Mesodermal cell (in vitro differentiated cells): Measurements from ENCODE around the gene MPRIP.
"Not testable (repeated sequence)": the region's sequence is repeated elsewhere in the genome, so short reads cannot be mapped to it uniquely, and the experiment has no call there.

ENCODE experiments used
- H3K27ac ChIP-seq: 2 replicates; pipeline ENCODE4 v1.7.0; 2013; ENCODE audit warnings: mild to moderate bottlenecking, low read depth, low read length, moderate library complexity; ENCODE audit not compliant: severe bottlenecking
- H3K36me3 ChIP-seq: 2 replicates; pipeline ENCODE4 v1.7.1; 2013; ENCODE audit warnings: mild to moderate bottlenecking, low read length, moderate library complexity; ENCODE audit not compliant: control insufficient read depth, insufficient read depth
- H3K4me1 ChIP-seq: one replicate; pipeline ENCODE4 v1.7.1; 2013; ENCODE audit warnings: mild to moderate bottlenecking, low read length; ENCODE audit not compliant: insufficient read depth, control insufficient read depth, poor library complexity, severe bottlenecking
- H3K4me3 ChIP-seq: 2 replicates; pipeline ENCODE4 v1.7.0; 2013; ENCODE audit warnings: low read length, control low read depth, mild to moderate bottlenecking; ENCODE audit not compliant: insufficient read depth, poor library complexity, severe bottlenecking; ENCODE audit errors: extremely low read depth
- H3K9me3 ChIP-seq: 2 replicates; pipeline ENCODE4 v1.7.1; 2013; ENCODE audit warnings: mild to moderate bottlenecking, low read length, moderate library complexity; ENCODE audit not compliant: control insufficient read depth
- WGBS, 2 experiments: methylation state at CpG; one replicate each; pipeline ENCODE4 v1.1.5; 2013; ENCODE audit warnings: missing lambda C conversion rate in 2 of 2; ENCODE audit not compliant: insufficient coverage in 2 of 2; 5-methylcytosine and 5-hydroxymethylcytosine counted together

Gene MPRIP

DNA sequence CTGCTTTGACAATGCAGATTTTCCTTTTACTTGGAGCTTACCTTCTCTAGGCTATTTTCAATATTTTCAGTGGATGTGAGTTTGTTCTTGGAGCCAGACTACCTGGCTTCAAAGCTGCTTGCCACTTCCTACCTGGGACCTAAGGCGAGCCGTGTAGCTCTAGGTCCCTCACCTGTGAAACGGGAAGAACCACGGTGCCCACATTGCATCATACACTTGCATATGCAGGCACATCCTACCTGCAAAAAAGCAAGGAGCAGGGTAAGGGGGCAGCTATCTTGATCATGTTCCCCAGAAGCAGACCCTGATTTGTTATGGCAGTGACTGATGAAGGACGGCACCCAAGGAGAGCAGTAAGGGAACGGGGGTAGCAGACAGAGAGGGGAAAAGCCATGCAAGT is 27.0 kb upstream of the MPRIP start:
- Histone ChIP-seq H3K9me3 (no peaks in the 10 kb centered on the region), H3K36me3 (no peaks in the 10 kb centered on the region)
- 82 to 100% methylated on average over 4 to 5 of the region's 6 CpGs for WGBS, 2 experiments

GRCh38 chr17:17016199-17017197 is 25.8 kb upstream of the MPRIP start:
- WGBS, 2 experiments = 100% methylated on average over 1 to 4 of the region's 8 CpGs
- not testable (repeated sequence) for H3K27ac ChIP-seq, H3K36me3 ChIP-seq, H3K4me3 ChIP-seq, H3K9me3 ChIP-seq
- peaks cover 12% of the 10 kb centered on the region for H3K4me1 ChIP-seq

More for the DNA sequence above, 27.0 kb upstream of the MPRIP start:
- no peak overlapping the region for H3K4me3 ChIP-seq
- H3K4me1 ChIP-seq = peaks cover 3% of the 10 kb centered on the region
- no peak overlapping the region for H3K27ac ChIP-seq

DNA sequence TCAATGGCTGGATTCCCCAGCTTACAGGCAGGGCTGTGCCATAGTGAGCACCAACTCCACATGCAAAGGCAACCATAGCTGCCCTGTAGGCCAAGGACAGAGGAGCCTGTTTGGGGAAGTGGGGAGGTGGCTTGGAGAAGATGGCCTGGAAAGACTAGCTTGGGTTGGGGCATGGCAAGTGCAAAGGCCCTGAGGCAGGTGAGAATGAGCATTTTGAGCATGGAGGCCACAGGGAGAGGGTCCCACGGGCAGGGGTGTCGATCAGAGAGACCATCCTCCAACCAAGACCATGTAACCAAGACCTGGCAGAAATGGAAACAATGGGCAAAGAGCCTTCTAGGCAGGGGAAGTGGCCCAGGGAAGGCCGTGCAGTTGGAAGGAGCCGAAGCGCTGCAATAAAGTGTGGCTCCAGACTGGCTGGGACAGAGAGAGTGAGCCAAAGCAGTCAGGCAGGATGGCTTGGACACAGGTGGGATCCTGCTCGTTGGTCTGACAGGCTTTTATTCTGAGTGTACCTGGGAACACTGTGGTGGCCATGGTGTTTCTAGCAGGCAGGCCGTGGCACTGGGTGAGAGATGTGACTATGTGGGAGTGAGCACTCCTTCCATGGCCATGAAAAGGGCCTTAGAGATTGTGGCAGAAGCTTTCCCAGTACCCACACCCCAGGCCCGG is 24.8 kb upstream of the MPRIP start:
- no peaks in the 10 kb centered on the region for H3K9me3 ChIP-seq
- no peak overlapping the region for H3K4me3 ChIP-seq
- no peaks in the 10 kb centered on the region for H3K36me3 ChIP-seq
- peaks cover 17% of the 10 kb centered on the region for H3K4me1 ChIP-seq
- H3K27ac ChIP-seq = no peak overlapping the region
- 94 to 97% methylated on average over 5 to 7 of the region's 8 CpGs for WGBS, 2 experiments

DNA sequence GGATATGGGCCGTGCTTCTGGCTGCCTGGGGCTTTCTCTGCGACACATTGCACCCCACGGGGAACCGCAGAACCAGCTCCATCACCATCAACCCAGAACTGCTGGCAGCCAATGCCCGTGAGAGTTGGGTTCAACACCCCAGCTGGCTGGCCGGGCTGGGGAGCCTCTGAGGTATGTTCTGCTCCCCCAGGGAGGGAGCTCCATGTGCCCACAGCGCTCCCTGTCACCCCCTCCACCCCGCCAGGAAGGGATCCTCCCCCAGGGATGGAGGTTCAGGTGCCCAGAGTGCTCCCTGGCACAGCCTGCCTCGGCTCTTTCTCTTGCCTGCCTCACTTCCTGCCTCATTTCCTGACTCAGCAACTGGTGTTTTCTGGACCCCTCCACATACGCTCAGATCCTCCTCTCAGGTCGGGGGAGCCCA is 24.2 kb upstream of the MPRIP start:
- no peaks in the 10 kb centered on the region for H3K36me3 ChIP-seq
- H3K27ac ChIP-seq = no peak overlapping the region
- 85 to 96% methylated on average over 8 to 9 of the region's 11 CpGs for WGBS, 2 experiments
- no peaks in the 10 kb centered on the region for H3K9me3 ChIP-seq
- H3K4me3 ChIP-seq = no peak overlapping the region
- H3K4me1 ChIP-seq = peaks cover 17% of the 10 kb centered on the region

DNA sequence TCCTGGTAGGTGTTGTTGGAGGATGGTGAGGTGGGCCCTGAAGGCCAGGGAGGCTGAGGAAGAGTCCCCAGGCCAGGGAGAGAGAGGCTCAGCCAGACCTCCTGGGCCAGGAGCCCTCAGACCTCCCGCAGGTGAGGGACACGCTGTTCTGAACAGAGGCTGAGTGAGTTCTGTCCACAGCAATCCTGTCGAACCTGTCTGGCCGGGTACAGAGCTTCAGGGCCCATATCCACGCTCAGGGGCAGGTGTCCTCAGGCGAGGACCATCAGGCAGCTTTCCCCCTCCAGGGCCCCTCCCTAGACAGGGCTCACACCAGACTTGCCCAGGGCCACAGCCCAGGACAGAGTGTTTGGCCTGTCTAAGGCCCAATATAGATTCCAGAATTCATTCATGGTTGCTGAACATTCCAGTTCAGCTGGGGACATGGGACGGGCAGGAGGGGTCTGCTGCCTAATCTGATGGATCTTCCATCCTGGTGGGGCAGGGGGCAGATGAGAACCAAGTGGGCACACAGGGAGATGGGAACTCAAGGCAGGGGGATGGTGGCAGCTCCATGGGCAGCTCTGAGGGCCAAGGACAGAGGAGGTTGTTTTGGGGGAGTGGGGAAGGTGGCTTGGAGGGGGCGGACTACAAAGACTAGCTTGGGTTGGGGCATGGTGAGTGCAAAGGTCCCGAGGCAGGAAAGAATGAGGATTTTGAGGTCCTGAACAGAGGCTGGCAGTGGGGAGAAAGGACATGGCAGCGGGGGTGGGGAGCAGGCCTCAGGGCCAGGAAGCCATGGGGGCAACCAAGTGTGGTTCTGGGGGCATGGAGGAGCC is 23.4 kb upstream of the MPRIP start:
- Histone ChIP-seq H3K27ac (no peak overlapping the region), H3K4me1 (peaks cover 17% of the 10 kb centered on the region), H3K36me3 (no peaks in the 10 kb centered on the region), H3K4me3 (no peak overlapping the region), H3K9me3 (no peaks in the 10 kb centered on the region)
- WGBS, 2 experiments = 89 to 91% methylated on average over 8 to 10 of the region's 10 CpGs

- Histone ChIP-seq H3K9me3 (no peaks in the 10 kb centered on the region), H3K27ac (no peak overlapping the region), H3K36me3 (no peaks in the 10 kb centered on the region), H3K4me1 (peaks cover 17% of the 10 kb centered on the region), H3K4me3 (no peak overlapping the region)
- 87 to 100% methylated on average over 2 of the region's 5 CpGs for WGBS, 2 experiments
Measured at GRCh38 chr17:17019430-17019762, 22.9 kb upstream of the MPRIP start.

DNA sequence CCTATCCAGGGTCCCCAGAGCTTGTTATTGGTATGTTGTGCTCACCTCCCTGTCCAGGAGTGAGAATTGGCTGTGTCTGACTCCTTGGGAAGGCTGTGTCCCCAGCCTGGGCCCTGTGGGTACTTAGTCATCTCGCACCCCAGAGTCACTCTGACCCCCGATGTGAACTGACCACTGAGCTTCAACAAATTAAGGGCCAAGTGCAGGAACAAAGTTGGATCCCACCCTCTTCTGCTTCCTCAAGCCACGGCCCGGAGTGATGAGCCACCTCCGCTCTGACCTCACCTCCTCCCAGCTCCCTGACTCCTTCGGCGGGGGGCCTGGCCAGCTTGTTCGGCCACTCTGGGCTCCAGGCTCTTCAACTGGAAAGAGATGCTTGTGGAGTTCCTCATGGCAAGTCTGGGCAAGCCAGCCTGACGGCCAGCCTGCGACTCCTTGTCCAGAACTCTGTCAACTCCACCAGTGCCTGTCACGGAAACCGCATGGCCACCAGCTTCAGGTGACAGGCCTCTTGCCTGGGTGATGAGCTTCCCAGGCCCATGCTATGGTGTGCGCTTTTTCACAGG is 22.3 kb upstream of the MPRIP start:
- WGBS, 2 experiments = 97 to 99% methylated on average over 13 of the region's 13 CpGs
- H3K27ac ChIP-seq = no peak overlapping the region

GRCh38 chr17:17020821-17021193 is 21.4 kb upstream of the MPRIP start:
- 93 to 98% methylated on average over 4 to 8 of the region's 8 CpGs for WGBS, 2 experiments
- Histone ChIP-seq H3K27ac (peak overlapping the region; percentile 78), H3K4me1 (peaks cover 21% of the 10 kb centered on the region), H3K4me3 (no peak overlapping the region), H3K9me3 (no peaks in the 10 kb centered on the region), H3K36me3 (no peaks in the 10 kb centered on the region)

More for the DNA sequence above, 22.3 kb upstream of the MPRIP start:
- H3K9me3 ChIP-seq = no peaks in the 10 kb centered on the region
- H3K36me3 ChIP-seq = no peaks in the 10 kb centered on the region
- peaks cover 17% of the 10 kb centered on the region for H3K4me1 ChIP-seq
- H3K4me3 ChIP-seq = no peak overlapping the region

DNA sequence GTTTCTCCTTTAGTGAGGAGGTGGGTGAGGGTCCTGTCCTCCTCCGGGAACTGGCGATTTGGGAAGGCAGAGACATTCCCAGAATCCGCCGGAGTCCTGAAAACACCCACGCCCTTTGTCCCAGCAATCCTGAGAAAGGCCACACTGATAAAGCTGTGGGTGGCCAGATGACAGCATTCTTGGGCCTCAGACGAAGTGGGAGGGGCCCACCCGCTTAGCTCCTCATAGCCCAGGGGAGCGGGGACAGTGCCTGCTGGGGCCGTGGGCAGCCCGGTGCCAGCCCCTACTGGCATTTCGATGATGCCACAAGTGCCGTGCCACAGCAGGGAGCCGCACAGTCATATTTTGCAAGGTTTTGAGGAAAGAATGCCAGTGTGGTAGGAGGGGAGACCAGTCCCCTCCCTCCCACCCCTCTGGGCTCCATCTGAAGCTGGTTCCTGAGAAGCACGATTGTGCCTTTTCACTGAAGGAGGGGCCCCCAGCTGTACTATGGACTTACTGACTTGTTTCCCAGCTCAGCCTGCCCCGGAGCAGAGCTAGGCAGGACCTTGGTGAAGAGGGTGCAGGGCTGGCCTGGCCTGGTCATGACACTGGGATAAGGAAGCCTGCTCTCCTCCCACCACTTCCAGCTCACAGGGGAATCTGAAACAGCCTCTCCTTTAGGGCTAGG is 20.9 kb upstream of the MPRIP start:
- Histone ChIP-seq H3K4me1 (peaks cover 23% of the 10 kb centered on the region), H3K36me3 (no peaks in the 10 kb centered on the region), H3K9me3 (no peaks in the 10 kb centered on the region), H3K4me3 (no peak overlapping the region), H3K27ac (peak overlapping the region; percentile 78)
- 57 to 63% methylated on average over 10 to 12 of the region's 15 CpGs for WGBS, 2 experiments

DNA sequence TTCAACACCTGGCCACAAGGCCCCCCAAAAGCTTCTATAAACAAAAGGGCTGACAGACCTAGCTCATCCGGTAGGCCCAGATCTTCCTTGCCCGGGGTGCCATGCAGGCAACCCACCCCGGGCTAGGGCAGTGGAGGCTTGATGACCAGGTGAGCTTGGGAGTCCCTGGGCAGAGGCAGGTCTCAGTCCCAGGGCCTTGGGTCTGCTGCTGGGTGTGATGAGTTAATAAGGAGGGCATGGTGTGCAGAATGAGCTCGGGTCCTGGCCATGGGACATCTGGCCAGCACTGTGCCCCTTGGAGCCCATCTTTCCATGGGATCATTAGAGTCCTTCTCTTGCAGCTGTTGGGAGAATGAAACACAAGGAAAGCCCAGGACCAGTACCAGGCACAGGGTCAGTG is 20.2 kb upstream of the MPRIP start:
- H3K4me3 ChIP-seq = no peak overlapping the region
- no peaks in the 10 kb centered on the region for H3K9me3 ChIP-seq
- WGBS, 2 experiments = 95 to 96% methylated on average over 3 to 4 of the region's 4 CpGs
- H3K4me1 ChIP-seq = peaks cover 23% of the 10 kb centered on the region
- H3K36me3 ChIP-seq = no peaks in the 10 kb centered on the region
- peak overlapping the region; percentile 59 for H3K27ac ChIP-seq
